Esophagus squamous epithelium (tissue), 5 donors: ENCODE results near the gene FRMD1. TPM values are rescaled to one million over a fixed set of nuclear protein-coding genes. Genes with fewer than 3 reads are reported as not detected.

Experiments
- DNase-seq: peaks from one replicate; lab custom pipeline; 2025; lab: John Stamatoyannopoulos, UW
- H3K27ac ChIP-seq, 4 donors: fragments of 200-600 bp; sonication (generic); one replicate each; pipeline ENCODE4 v1.5.1; 2016 to 2019; ENCODE audit warnings: mild to moderate bottlenecking in 1 of 4
- H3K27me3 ChIP-seq, 4 donors: fragments of 200-600 bp; sonication (generic); 1 replicate in 3 of 4; 2 replicates in 1 of 4; pipeline versions ENCODE4 v1.5.1 to v1.6.0; 2017 to 2021; ENCODE audit warnings: antibody characterized with exemption in 1 of 4
- H3K36me3 ChIP-seq, 3 donors: fragments of 200-600 bp; sonication (generic); one replicate each; pipeline ENCODE4 v1.5.1; 2016 to 2019
- H3K4me1 ChIP-seq, 3 donors: fragments of 200-600 bp; sonication (generic); one replicate each; pipeline ENCODE4 v1.5.1; 2017 to 2019
- H3K4me3 ChIP-seq, 4 donors: fragments of 200-600 bp; sonication (generic); 1 replicate in 3 of 4; 2 replicates in 1 of 4; pipeline ENCODE4 v1.5.1; 2016 to 2019; ENCODE audit warnings: mild to moderate bottlenecking in 2 of 4, moderate library complexity in 1 of 4
- H3K9me3 ChIP-seq, 3 donors: fragments of 200-600 bp; sonication (generic); one replicate each; pipeline ENCODE4 v1.5.1; 2016 to 2019
- CTCF ChIP-seq, 6 experiments: fragments of 450-650 bp in 4 of 6; fragments of 200-600 bp in 2 of 6; sonication (generic) in 2 of 6; IDR thresholded peaks; one replicate each; pipeline ENCODE4 v1.5.1; 2016 to 2019; ENCODE audit warnings: antibody characterized with exemption in 6 of 6, mild to moderate bottlenecking in 4 of 6, moderate library complexity in 4 of 6
- POLR2A ChIP-seq, 4 donors: fragments of 450-650 bp; IDR thresholded peaks; one replicate each; pipeline ENCODE4 v1.6.1; 2017; ENCODE audit warnings: antibody characterized with exemption in 4 of 4, mild to moderate bottlenecking in 4 of 4, moderate library complexity in 3 of 4
- WGBS, 2 donors: methylation state at CpG; one replicate each; pipeline ENCODE4 v1.1.5; 2018; 5-methylcytosine and 5-hydroxymethylcytosine counted together
- intact Hi-C: fragments of 100-400 bp; cut with DNase I; formaldehyde crosslinking; loops from one replicate; pipeline ENCODE4 v1.15.0; 2022
- total RNA-seq, 4 donors: library from RNA; depleted of rRNA; stranded (reverse); fragments of >200 nt; gene quantifications; one replicate each; pipeline ENCODE4 v1.1.0, GENCODE V29; 2016
- donor health status: DM: yes; HTN: yes; CAD: no.

FRMD1 gene
- total RNA-seq, 4 donors from 2014 or later, result 0.13 to 0.19 TPM; not detected in 2

DNA sequence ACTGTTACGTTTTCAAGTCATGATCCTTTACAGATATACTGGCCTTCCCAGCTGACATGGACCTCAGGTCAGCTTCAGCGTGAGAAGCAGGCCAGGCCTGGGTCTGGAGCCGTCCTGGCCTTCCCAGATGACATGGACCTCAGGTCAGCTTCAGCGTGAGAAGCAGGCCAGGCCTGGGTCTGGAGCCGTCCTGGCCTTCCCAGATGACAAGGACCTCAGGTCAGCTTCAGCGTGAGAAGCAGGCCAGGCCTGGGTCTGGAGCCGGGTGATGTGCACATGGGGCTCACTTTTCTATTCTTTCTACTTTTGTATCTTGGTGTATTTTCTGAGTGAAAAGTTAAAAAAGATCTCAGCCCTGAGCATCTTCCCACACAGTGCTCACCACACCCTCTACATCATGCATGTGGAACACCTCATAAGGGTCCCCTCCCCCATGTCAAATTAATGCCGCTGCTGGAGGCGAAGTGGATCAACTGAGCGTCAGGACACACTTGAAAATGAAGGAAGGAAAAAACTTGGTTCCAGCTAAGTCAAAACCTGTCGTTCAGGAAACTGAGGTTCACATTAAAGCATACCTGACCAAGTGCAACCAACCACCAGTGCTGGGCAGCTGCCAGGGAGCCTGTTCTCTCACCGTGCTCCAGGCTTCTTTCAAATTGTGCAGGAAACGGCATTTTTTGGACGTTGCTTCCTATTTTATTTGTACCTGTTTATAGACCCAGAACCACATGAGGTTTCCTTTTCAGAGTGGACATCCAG is 49.4 kb downstream of the FRMD1 start:
- H3K4me1 ChIP-seq, result peaks cover 0 to 25% (median 0%) of the 10 kb centered on the region in 3 donors
- H3K27ac ChIP-seq, result no peak overlapping the region
- H3K9me3 ChIP-seq, result no peaks in the 10 kb centered on the region
- 55 to 63% methylated on average over 11 of the region's 14 CpGs for WGBS, 2 donors
- no peak for TF ChIP-seq CTCF (IDR thresholded peaks at IDR 0.05)
- TF ChIP-seq POLR2A (IDR thresholded peaks at IDR 0.05), result no peak
- no peaks in the 10 kb centered on the region for H3K36me3 ChIP-seq
- no peak for DNase-seq
- intact Hi-C loops, result no loop called here
- peaks cover 0 to 5% (median 0%) of the 10 kb centered on the region in 4 donors for H3K27me3 ChIP-seq
- H3K4me3 ChIP-seq, result no peak overlapping the region

DNA sequence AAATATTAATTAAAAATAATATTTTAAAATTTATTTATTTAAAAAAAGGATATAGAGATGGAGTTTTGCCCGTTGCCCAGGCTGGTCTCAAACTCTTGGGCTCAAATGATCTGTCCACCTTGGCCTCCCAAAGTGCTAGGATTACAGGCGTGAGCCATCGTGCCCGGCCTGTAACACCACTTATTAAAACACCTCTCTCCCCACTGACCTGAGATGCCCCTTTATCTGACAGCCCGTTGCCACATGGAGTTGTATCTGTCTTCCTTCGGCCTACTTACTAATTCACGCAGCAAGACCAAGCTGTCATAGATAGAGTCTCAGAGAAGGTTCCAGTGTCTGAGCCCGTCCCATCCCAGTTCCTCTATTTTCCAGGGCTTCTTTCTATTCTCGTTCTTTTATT is 50.8 kb downstream of the FRMD1 start:
- peaks cover 0 to 7% (median 0%) of the 10 kb centered on the region in 4 donors for H3K27me3 ChIP-seq
- TF ChIP-seq CTCF (IDR thresholded peaks at IDR 0.05) (no peak), POLR2A (IDR thresholded peaks at IDR 0.05) (no peak)
- 87 to 90% methylated on average over 9 of the region's 9 CpGs for WGBS, 2 donors
- H3K27ac ChIP-seq, result no peak overlapping the region
- peaks cover 0 to 23% (median 0%) of the 10 kb centered on the region in 3 donors for H3K4me1 ChIP-seq
- DNase-seq, result no peak
- no peaks in the 10 kb centered on the region for H3K9me3 ChIP-seq
- no peak overlapping the region for H3K4me3 ChIP-seq
- intact Hi-C loops, result no loop called here
- H3K36me3 ChIP-seq, result no peaks in the 10 kb centered on the region

DNA sequence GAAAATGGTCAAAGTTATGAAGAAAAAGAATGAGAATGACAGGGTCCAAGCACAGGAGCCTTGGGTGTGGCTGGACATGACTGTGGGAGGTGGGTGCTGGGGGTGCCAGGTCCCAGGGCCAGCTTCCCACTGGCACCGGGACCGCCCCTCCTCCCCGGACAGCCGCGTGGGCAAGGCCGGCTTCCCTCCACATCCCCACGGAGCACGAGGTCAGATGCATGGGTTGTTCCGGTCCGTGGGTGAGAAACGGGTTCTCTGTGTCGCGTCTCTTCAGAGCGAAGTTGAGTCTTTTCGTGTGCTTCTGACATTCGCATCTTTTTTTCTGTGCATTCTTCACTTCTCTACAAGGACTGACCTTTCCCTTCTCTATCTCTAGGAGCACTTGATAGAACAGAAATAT is 51.5 kb downstream of the FRMD1 start:
- H3K27me3 ChIP-seq, result peaks cover 0 to 7% (median 0%) of the 10 kb centered on the region in 4 donors
- WGBS, 2 donors, result 88 to 92% methylated on average over 16 of the region's 16 CpGs
- H3K4me1 ChIP-seq, result peaks cover 0 to 18% (median 0%) of the 10 kb centered on the region in 3 donors
- intact Hi-C loops, result no loop called here
- no peak for TF ChIP-seq POLR2A (IDR thresholded peaks at IDR 0.05)
- no peak for TF ChIP-seq CTCF (IDR thresholded peaks at IDR 0.05)
- no peaks in the 10 kb centered on the region for H3K36me3 ChIP-seq
- H3K4me3 ChIP-seq, result no peak overlapping the region
- DNase-seq, result no peak
- no peak overlapping the region for H3K27ac ChIP-seq
- no peaks in the 10 kb centered on the region for H3K9me3 ChIP-seq

- TF ChIP-seq CTCF (IDR thresholded peaks at IDR 0.05) (no peak), POLR2A (IDR thresholded peaks at IDR 0.05) (no peak)
- no peaks in the 10 kb centered on the region for H3K36me3 ChIP-seq
- no peaks in the 10 kb centered on the region for H3K9me3 ChIP-seq
- no peak overlapping the region for H3K4me3 ChIP-seq
- WGBS, 2 donors, result 74 to 79% methylated on average over 7 to 8 of the region's 9 CpGs
- peaks cover 0 to 7% (median 0%) of the 10 kb centered on the region in 4 donors for H3K27me3 ChIP-seq
- peaks cover 0 to 17% (median 0%) of the 10 kb centered on the region in 3 donors for H3K4me1 ChIP-seq
- intact Hi-C loops, result no loop called here
- no peak for DNase-seq
- H3K27ac ChIP-seq, result no peak overlapping the region
These were observed 52.1 kb downstream of the FRMD1 start for GRCh38 chr6:168026925-168027324.
